ENCODE data around the gene ZBTB32. TPM values are rescaled to one million over a fixed set of nuclear protein-coding genes. Genes with fewer than 3 reads are reported as not detected.
A peak's percentile ranks its signal among the peaks of the same experiment; 100 is the strongest.

The ZBTB32 gene
- polyA plus RNA-seq, 2 of the 4 experiments (the other 2 are of a cell fraction), result not detected

- WGBS (ENCODE audit: missing lambda C conversion rate), result 1% methylated on average over 53 of the region's 53 CpGs
- ChIA-PET POLR2A (interaction anchor here (0.6 to 2.3 kb wide), 11 partner anchors 10 to 173 kb away, joined by 3 to 35 read pairs (median 4); partner anchors contain the start of genes LIN37, PSENEN and U2AF1L4), CTCF (interaction anchor here (0.6 to 1.3 kb wide), 3 partner anchors 10 to 1717 kb away, joined by 3 to 6 read pairs (median 3); partner anchors contain the start of gene LIN37)
- Histone ChIP-seq H3K4me3 (peak within 1 kb of the TSS; percentile 71), H3K9me3 (no peaks in the 10 kb centered on the region), H3K27ac (peak within 1 kb of the TSS; percentile 87 to 93), H3K4me2 (peak within 1 kb of the TSS; percentile 89), H3K4me1 (peaks cover 25% of the 10 kb centered on the region)
- TF ChIP-seq EHF (CRISPR knock-in tag; IDR thresholded peaks at IDR 0.05), result no peak
- peak; percentile 99 for TF ChIP-seq PBX3 (IDR thresholded peaks at IDR 0.05)
- no peak for TF ChIP-seq ESRRA (IDR thresholded peaks at IDR 0.05; ENCODE audit: borderline replicate concordance, low read length)
- no peak for TF ChIP-seq ZFP36 (IDR thresholded peaks at IDR 0.05; ENCODE audit: borderline replicate concordance, partially characterized antibody)
- TF ChIP-seq NFE2L2 (conservative IDR thresholded peaks at IDR 0.05; ENCODE audit: low read length), result no peak
- no peak for TF ChIP-seq CTCF (IDR thresholded peaks at IDR 0.05)
- no peak for TF ChIP-seq USF2 (IDR thresholded peaks at IDR 0.05)
- TF ChIP-seq ELK1 (IDR thresholded peaks at IDR 0.05; ENCODE audit: low read depth, low read length), result peak; percentile 65; the same call in 1 of the 2 replicates
- no peak for TF ChIP-seq JUNB (IDR thresholded peaks at IDR 0.05)
- no peak for TF ChIP-seq RARB (CRISPR knock-in tag; IDR thresholded peaks at IDR 0.05)
- no peak for TF ChIP-seq MYC (IDR thresholded peaks at IDR 0.05; ENCODE audit: borderline replicate concordance, low read length)
- TF ChIP-seq BHLHE40 (IDR thresholded peaks at IDR 0.05; ENCODE audit: low read depth, low read length), result no peak
- peak in 1 of 2 experiments; percentile 74; a peak in 3 of 5 replicates for TF ChIP-seq JUN (IDR thresholded peaks at IDR 0.05)
- TF ChIP-seq E2F6 (IDR thresholded peaks at IDR 0.05; ENCODE audit: borderline replicate concordance, low read depth), result 0 out of 2 replicates have a peak, but pooled peaks have one; percentile 5
- TF ChIP-seq BCL3 (IDR thresholded peaks at IDR 0.05), result peak; percentile 73; the same call in 1 of the 3 replicates
- no peak for TF ChIP-seq HMGXB4 (CRISPR knock-in tag; IDR thresholded peaks at IDR 0.05; ENCODE audit: borderline replicate concordance)
- TF ChIP-seq NPAS2 (CRISPR knock-in tag; IDR thresholded peaks at IDR 0.05; ENCODE audit: borderline replicate concordance), result no peak
- peak; percentile 56 for TF ChIP-seq CHD2 (IDR thresholded peaks at IDR 0.05; ENCODE audit: low read length, partially characterized antibody)
- peak; percentile 93 for TF ChIP-seq PHF8 (IDR thresholded peaks at IDR 0.05; ENCODE audit: borderline replicate concordance, low read depth)
- no peak for TF ChIP-seq KDM5A (IDR thresholded peaks at IDR 0.05)
- TF ChIP-seq ATOH8 (CRISPR knock-in tag; IDR thresholded peaks at IDR 0.05; ENCODE audit: low read depth), result no peak
- TF ChIP-seq RCOR1 (IDR thresholded peaks at IDR 0.05; ENCODE audit: low read depth, low read length), result 0 out of 2 replicates have a peak, but pooled peaks have one; percentile 12
- peak; percentile 80 for TF ChIP-seq RFX5 (IDR thresholded peaks at IDR 0.05)
- TF ChIP-seq SREBF2 (IDR thresholded peaks at IDR 0.05), result peak; percentile 35; the same call in 1 of the 2 replicates
- TF ChIP-seq POLR2A (IDR thresholded peaks at IDR 0.05; ENCODE audit: low read length), result peak; percentile 89
- FAIRE-seq (peak; percentile 100), ATAC-seq (peak; percentile 91 to 98), DNase-seq (ENCODE audit: low read depth in 1 of 2, low spot score in 1 of 2) (peak; percentile 100)
Measured at GRCh38 chr19:35757749-35758608, 53.6 kb downstream of the ZBTB32 start, which contains the start of gene PROSER3. Gene PROSER3 (plus strand): TSS chr19:35758176. CDS start chr19:35758216, 40 bp downstream.
